SK-N-SH (cell line): Measurements from ENCODE around the gene ADAMTS17. TPM values are rescaled to one million over a fixed set of nuclear protein-coding genes. Genes with fewer than 3 reads are reported as not detected.

Experiments used
- CTCF ChIA-PET: fragments of 300-600, 350-600 bp; formaldehyde crosslinking; extraction: SDS; loops from one replicate; lab custom pipeline; 2021; lab: Yijun Ruan, JAX
- POLR2A ChIA-PET: fragments of 350-600 bp; sonication (Branson Sonifier 250); formaldehyde crosslinking; extraction: SDS; loops from one replicate; lab custom pipeline; 2020; ENCODE audit warnings: antibody characterized with exemption, inconsistent platforms; lab: Yijun Ruan, JAX
- DNase-seq: peaks from one replicate; pipeline ENCODE4 v3.0.0; 2012
- H2AFZ ChIP-seq: fragments of 200-600 bp; sonication (generic); 2 replicates; pipeline ENCODE4 v1.8.1; 2016; ENCODE audit warnings: antibody characterized with exemption, mild to moderate bottlenecking, low read depth
- H3F3A ChIP-seq: fragments of 200-600 bp; sonication (generic); replicated peaks from 2 replicates; pipeline ENCODE3; 2016; ENCODE audit warnings: antibody characterized with exemption, mild to moderate bottlenecking; ENCODE audit not compliant: insufficient read depth
- H3K27ac ChIP-seq, 2 experiments: fragments of 200-500 bp in 1 of 2; fragments of 200-600 bp in 1 of 2; sonication (Bioruptor generic) in 1 of 2; sonication (generic), shearing (Covaris generic) in 1 of 2; 2 replicates each; pipeline versions ENCODE4 v1.5.1 to v1.6.1; 2014 to 2016; ENCODE audit warnings: low read depth in 2 of 2, inconsistent platforms in 1 of 2, low read length in 1 of 2, mild to moderate bottlenecking in 1 of 2, mixed read lengths in 1 of 2
- H3K27me3 ChIP-seq: fragments of 200-600 bp; sonication (generic), shearing (Covaris generic); 2 replicates; pipeline ENCODE4 v1.6.1; 2016; ENCODE audit warnings: mixed run types; ENCODE audit not compliant: insufficient read depth
- H3K36me3 ChIP-seq, 2 experiments: fragments of 200-500 bp in 1 of 2; fragments of 200-600 bp in 1 of 2; sonication (Bioruptor generic) in 1 of 2; sonication (generic) in 1 of 2; replicated peaks in 1 of 2; 2 replicates each; pipeline versions ENCODE3 to v1.5.1; 2014 to 2016; ENCODE audit warnings: low read length in 1 of 2, mild to moderate bottlenecking in 1 of 2; ENCODE audit not compliant: insufficient read depth in 2 of 2, control insufficient read depth in 1 of 2
- H3K4me1 ChIP-seq, 2 experiments: fragments of 200-500 bp in 1 of 2; fragments of 200-600 bp in 1 of 2; sonication (Bioruptor generic) in 1 of 2; sonication (generic), shearing (Covaris generic) in 1 of 2; 2 replicates each; pipeline versions ENCODE4 v1.5.1 to v1.6.1; 2014 to 2016; ENCODE audit warnings: low read depth in 1 of 2, low read length in 1 of 2, mixed run types in 1 of 2; ENCODE audit not compliant: insufficient read depth in 2 of 2, control insufficient read depth in 1 of 2
- H3K4me2 ChIP-seq: fragments of 200-600 bp; sonication (generic), shearing (Covaris generic); 2 replicates; pipeline ENCODE4 v1.6.1; 2017; ENCODE audit warnings: mixed run types
- H3K4me3 ChIP-seq, 2 experiments: fragments of 200-500 bp in 1 of 2; fragments of 200-600 bp in 1 of 2; sonication (Bioruptor generic) in 1 of 2; sonication (generic), shearing (Covaris generic) in 1 of 2; 2 replicates each; pipeline versions ENCODE4 v1.5.1 to v1.8.1; 2014 to 2016; ENCODE audit warnings: low read depth in 2 of 2, inconsistent platforms in 1 of 2, low read length in 1 of 2, mild to moderate bottlenecking in 1 of 2, mixed read lengths in 1 of 2, moderate library complexity in 1 of 2
- H3K79me2 ChIP-seq: fragments of 200-600 bp; sonication (generic); 2 replicates; pipeline ENCODE4 v1.8.1; 2017; ENCODE audit warnings: mild to moderate bottlenecking; ENCODE audit not compliant: insufficient read depth
- H3K9ac ChIP-seq: fragments of 200-600 bp; sonication (generic); 2 replicates; pipeline ENCODE4 v1.6.1; 2017; ENCODE audit warnings: mixed run types
- H3K9me2 ChIP-seq: fragments of 200-600 bp; sonication (generic); 2 replicates; pipeline ENCODE4 v1.6.1; 2017; ENCODE audit warnings: mixed run types
- H3K9me3 ChIP-seq: fragments of 200-600 bp; sonication (generic); 2 replicates; pipeline ENCODE4 v1.6.1; 2017; ENCODE audit warnings: mixed run types, mild to moderate bottlenecking, moderate library complexity
- H4K20me1 ChIP-seq: fragments of 200-600 bp; sonication (generic); 2 replicates; pipeline ENCODE4 v1.6.1; 2017; ENCODE audit warnings: mild to moderate bottlenecking, mixed run types; ENCODE audit not compliant: insufficient read depth
- CHD2 ChIP-seq: fragments of 150-350 bp; IDR thresholded peaks from 2 replicates; pipeline ENCODE4 v1.6.1; 2018; ENCODE audit warnings: low read length; ENCODE audit not compliant: partially characterized antibody
- ELF1 ChIP-seq: IDR thresholded peaks from 2 replicates; pipeline ENCODE4 v1.4.0; 2012
- EP300 ChIP-seq, 2 experiments: IDR thresholded peaks; 2 replicates each; pipeline versions ENCODE4 v1.4.0 to v1.6.1; 2012; ENCODE audit warnings: borderline replicate concordance in 1 of 2, low read depth in 1 of 2, low read length in 1 of 2
- EZH2phosphoT487 ChIP-seq: fragments of 200-600 bp; sonication (generic); IDR thresholded peaks from 2 replicates; pipeline ENCODE4 v1.6.1; 2017; ENCODE audit warnings: low read depth, mixed run types, mild to moderate bottlenecking, antibody characterized with exemption, moderate library complexity, borderline replicate concordance
- FOXJ3 ChIP-seq: sonication (generic); formaldehyde crosslinking; IDR thresholded peaks from 2 replicates; pipeline ENCODE4 v1.5.1; 2020; ENCODE audit warnings: mild to moderate bottlenecking, missing genetic modification reagents
- GATA2 ChIP-seq: sonication (generic); formaldehyde crosslinking; IDR thresholded peaks from 2 replicates; pipeline ENCODE4 v1.5.0; 2020; ENCODE audit warnings: mild to moderate bottlenecking, missing genetic modification reagents
- MEF2A ChIP-seq: IDR thresholded peaks from 2 replicates; pipeline ENCODE4 v1.4.0; 2012; ENCODE audit warnings: low read depth, borderline replicate concordance
- NFIC ChIP-seq: IDR thresholded peaks from 2 replicates; pipeline ENCODE4 v1.4.0; 2012; ENCODE audit warnings: borderline replicate concordance
- POLR2AphosphoS5 ChIP-seq: IDR thresholded peaks from 2 replicates; pipeline ENCODE4 v1.6.1; 2012; ENCODE audit warnings: low read depth, low read length
- RAD21 ChIP-seq: IDR thresholded peaks from 2 replicates; pipeline ENCODE4 v1.6.1; 2012; ENCODE audit warnings: mild to moderate bottlenecking, low read length
- RCOR1 ChIP-seq: fragments of 150-350 bp; IDR thresholded peaks from 2 replicates; pipeline ENCODE4 v1.6.1; 2017; ENCODE audit warnings: antibody characterized with exemption, low read length
- RFX5 ChIP-seq: IDR thresholded peaks from 2 replicates; pipeline ENCODE4 v1.6.1; 2012; ENCODE audit warnings: mild to moderate bottlenecking, improper control_type of control experiment, low read length
- TAF1 ChIP-seq: IDR thresholded peaks from 2 replicates; pipeline ENCODE4 v1.6.1; 2012; ENCODE audit warnings: low read depth, mild to moderate bottlenecking, low read length, moderate library complexity, borderline replicate concordance
- USF2 ChIP-seq: fragments of 150-350 bp; IDR thresholded peaks from 2 replicates; pipeline ENCODE4 v1.6.1; 2017; ENCODE audit warnings: antibody characterized with exemption, low read length, low read depth, borderline replicate concordance
- ZBTB33 ChIP-seq: IDR thresholded peaks from 2 replicates; pipeline ENCODE4 v1.4.0; 2012; ENCODE audit warnings: low read depth, borderline replicate concordance
- WGBS: methylation state at CpG from one replicate; pipeline ENCODE4 v1.1.6; 2017; ENCODE audit warnings: low lambda C conversion rate; 5-methylcytosine and 5-hydroxymethylcytosine counted together
- polyA plus RNA-seq, 3 experiments: library from polyadenylated mRNA; depleted of rRNA; stranded (reverse); fragments of >200 nt; gene quantifications; 2 replicates each; pipeline ENCODE4 v1.2.3, GENCODE V29; 2012
- TF ChIP-seq, protein P1 (sequence below): IDR thresholded peaks from 2 replicates; pipeline ENCODE4 v1.6.1; 2012; ENCODE audit warnings: mild to moderate bottlenecking, low read depth, low read length, moderate library complexity

ADAMTS17 gene
- polyA plus RNA-seq, 1 of the 3 experiments (the other 2 are of a cell fraction) = not detected

DNA sequence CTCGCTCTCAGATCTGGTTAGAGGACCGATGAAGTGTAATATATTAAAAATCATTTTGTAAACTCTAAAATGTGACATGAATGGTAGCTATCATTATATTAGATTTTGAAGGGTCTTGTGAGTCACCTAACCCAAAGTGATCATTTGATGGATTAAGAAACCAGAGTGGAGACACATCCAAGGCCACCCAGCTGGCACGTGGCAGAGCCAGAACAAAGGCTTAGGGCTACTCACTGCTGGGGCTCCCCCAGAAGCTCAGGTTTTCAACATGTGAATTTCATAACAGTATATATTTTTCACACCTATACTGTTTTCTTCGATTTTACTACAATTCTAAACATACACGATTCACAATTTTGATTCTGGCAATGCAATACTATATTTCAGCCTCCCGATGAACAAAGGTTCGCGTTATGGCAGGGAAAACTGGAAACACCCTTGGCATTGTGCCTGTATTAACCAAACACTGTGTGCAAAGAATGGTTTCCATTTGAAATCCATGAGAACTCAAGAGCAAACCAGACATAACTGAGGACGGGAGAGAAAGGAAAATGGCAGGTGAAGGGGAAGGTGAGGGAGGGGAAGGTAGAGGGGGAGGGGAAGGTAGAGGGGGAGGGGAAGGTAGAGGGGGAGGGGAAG, 88.9 kb downstream of the ADAMTS17 start (continued):
- TF ChIP-seq FOXJ3 = no peak

GRCh38 chr15:100252359-100252758, 89.4 kb downstream of the ADAMTS17 start:
- 35% methylated on average over 2 of the region's 9 CpGs for whole genome bisulfite sequencing
- H3K9me2 ChIP-seq = no peaks in the 10 kb centered on the region
- H3K9me3 ChIP-seq = no peaks in the 10 kb centered on the region
- no peaks in the 10 kb centered on the region for H3F3A ChIP-seq
- H4K20me1 ChIP-seq = no peaks in the 10 kb centered on the region
- TF ChIP-seq ELF1 = no peak
- no peak for TF ChIP-seq EP300 (IDR thresholded peaks at IDR 0.05; ENCODE audit: borderline replicate concordance in 1 of 2, low read depth in 1 of 2, low read length in 1 of 2)
- TF ChIP-seq GATA2 = no peak
- TF ChIP-seq USF2 = no peak
- no peak for TF ChIP-seq EZH2phosphoT487
- no peak for TF ChIP-seq RAD21
- no peak for TF ChIP-seq FOXJ3
- no peak for TF ChIP-seq TAF1
- no peak for TF ChIP-seq NFIC
- H3K27me3 ChIP-seq = no peaks in the 10 kb centered on the region
- no peaks in the 10 kb centered on the region for H3K4me1 ChIP-seq
- no peak overlapping the region for H3K27ac ChIP-seq
- H3K4me3 ChIP-seq = no peak overlapping the region
- CTCF ChIA-PET = interaction anchor here (0.9 to 1.8 kb wide), 2 partner anchors 37 to 87 kb away, joined by 3 to 7 read pairs; no protein-coding TSS in a partner anchor
- H3K9ac ChIP-seq = no peak overlapping the region
- no peaks in the 10 kb centered on the region for H3K36me3 ChIP-seq
- H3K79me2 ChIP-seq = no peaks in the 10 kb centered on the region
- DNase-seq = no peak
- no peak overlapping the region for H2AFZ ChIP-seq
- no peak overlapping the region for H3K4me2 ChIP-seq
- POLR2A ChIA-PET = no interaction called here

- H2AFZ ChIP-seq = no peak overlapping the region
- TF ChIP-seq, protein P1, sequence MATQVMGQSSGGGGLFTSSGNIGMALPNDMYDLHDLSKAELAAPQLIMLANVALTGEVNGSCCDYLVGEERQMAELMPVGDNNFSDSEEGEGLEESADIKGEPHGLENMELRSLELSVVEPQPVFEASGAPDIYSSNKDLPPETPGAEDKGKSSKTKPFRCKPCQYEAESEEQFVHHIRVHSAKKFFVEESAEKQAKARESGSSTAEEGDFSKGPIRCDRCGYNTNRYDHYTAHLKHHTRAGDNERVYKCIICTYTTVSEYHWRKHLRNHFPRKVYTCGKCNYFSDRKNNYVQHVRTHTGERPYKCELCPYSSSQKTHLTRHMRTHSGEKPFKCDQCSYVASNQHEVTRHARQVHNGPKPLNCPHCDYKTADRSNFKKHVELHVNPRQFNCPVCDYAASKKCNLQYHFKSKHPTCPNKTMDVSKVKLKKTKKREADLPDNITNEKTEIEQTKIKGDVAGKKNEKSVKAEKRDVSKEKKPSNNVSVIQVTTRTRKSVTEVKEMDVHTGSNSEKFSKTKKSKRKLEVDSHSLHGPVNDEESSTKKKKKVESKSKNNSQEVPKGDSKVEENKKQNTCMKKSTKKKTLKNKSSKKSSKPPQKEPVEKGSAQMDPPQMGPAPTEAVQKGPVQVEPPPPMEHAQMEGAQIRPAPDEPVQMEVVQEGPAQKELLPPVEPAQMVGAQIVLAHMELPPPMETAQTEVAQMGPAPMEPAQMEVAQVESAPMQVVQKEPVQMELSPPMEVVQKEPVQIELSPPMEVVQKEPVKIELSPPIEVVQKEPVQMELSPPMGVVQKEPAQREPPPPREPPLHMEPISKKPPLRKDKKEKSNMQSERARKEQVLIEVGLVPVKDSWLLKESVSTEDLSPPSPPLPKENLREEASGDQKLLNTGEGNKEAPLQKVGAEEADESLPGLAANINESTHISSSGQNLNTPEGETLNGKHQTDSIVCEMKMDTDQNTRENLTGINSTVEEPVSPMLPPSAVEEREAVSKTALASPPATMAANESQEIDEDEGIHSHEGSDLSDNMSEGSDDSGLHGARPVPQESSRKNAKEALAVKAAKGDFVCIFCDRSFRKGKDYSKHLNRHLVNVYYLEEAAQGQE = no peak
- TF ChIP-seq USF2 (no peak), EZH2phosphoT487 (no peak), MEF2A (no peak), POLR2AphosphoS5 (no peak), RFX5 (no peak), ZBTB33 (no peak), RCOR1 (no peak), GATA2 (no peak), CHD2 (no peak)
- no peak overlapping the region for H3K9ac ChIP-seq
- H3K36me3 ChIP-seq = no peaks in the 10 kb centered on the region
- WGBS = 40% methylated on average over 10 of the region's 10 CpGs
- H3K4me3 ChIP-seq = no peak overlapping the region
- H3K4me2 ChIP-seq = no peak overlapping the region
- no peaks in the 10 kb centered on the region for H3K9me3 ChIP-seq
- H4K20me1 ChIP-seq = no peaks in the 10 kb centered on the region
- POLR2A ChIA-PET = no interaction called here
- H3K27ac ChIP-seq = no peak overlapping the region
- no peak for DNase-seq
- H3F3A ChIP-seq = no peaks in the 10 kb centered on the region
- H3K79me2 ChIP-seq = no peaks in the 10 kb centered on the region
- CTCF ChIA-PET = interaction anchor here (1.7 kb wide), 1 partner anchor 89 kb away, joined by 5 read pairs; no protein-coding TSS in a partner anchor
- no peaks in the 10 kb centered on the region for H3K27me3 ChIP-seq
- no peaks in the 10 kb centered on the region for H3K9me2 ChIP-seq
- no peaks in the 10 kb centered on the region for H3K4me1 ChIP-seq
These were observed 91.5 kb downstream of the ADAMTS17 start for GRCh38 chr15:100250176-100250800.
